ENCODE measurements around the gene SERPINF2. TPM values are rescaled to one million over a fixed set of nuclear protein-coding genes. Genes with fewer than 3 reads are reported as not detected.
"Not testable (repeated sequence)": the region's sequence is repeated elsewhere in the genome, so short reads cannot be mapped to it uniquely, and the experiment has no call there.

SERPINF2 gene
- total RNA-seq, 1 donor from 2014 or later, result 21.6 TPM

GRCh38 chr17:1705004-1705403 lies 37.7 kb upstream of the SERPINF2 start:
- Histone ChIP-seq H3K36me3 (peaks cover 14% of the 10 kb centered on the region), H3K27me3 (no peaks in the 10 kb centered on the region), H3K9me3 (no peaks in the 10 kb centered on the region), H3K4me1 (peaks cover 12% of the 10 kb centered on the region), H3K4me3 (no peak overlapping the region), H3K27ac (no peak overlapping the region)
- no peak for DNase-seq
- TF ChIP-seq CTCF (IDR thresholded peaks at IDR 0.05), result no peak
- intact Hi-C loops (cut with DNase I), result no loop called here
- ATAC-seq, result no peak

- H3K27me3 ChIP-seq, result no peaks in the 10 kb centered on the region
- H3K4me3 ChIP-seq, result no peak overlapping the region
- TF ChIP-seq CTCF (IDR thresholded peaks at IDR 0.05), result no peak
- peaks cover 25% of the 10 kb centered on the region for H3K4me1 ChIP-seq
- intact Hi-C loops (cut with DNase I), result no loop called here
- peaks cover 25% of the 10 kb centered on the region for H3K36me3 ChIP-seq
- DNase-seq, result no peak
- no peak overlapping the region for H3K27ac ChIP-seq
- ATAC-seq, result no peak
- H3K9me3 ChIP-seq, result no peaks in the 10 kb centered on the region
Measured at GRCh38 chr17:1707107-1707506, 35.6 kb upstream of the SERPINF2 start.

- H3K9me3 ChIP-seq; H3K27ac ChIP-seq; DNase-seq; H3K27me3 ChIP-seq; ATAC-seq; intact Hi-C loops (cut with DNase I): not testable (repeated sequence)
- Histone ChIP-seq H3K4me3 (peak overlapping the region; percentile 71), H3K36me3 (peaks cover 43% of the 10 kb centered on the region), H3K4me1 (peaks cover 40% of the 10 kb centered on the region)
Measured at GRCh38 chr17:1708791-1709346, 33.8 kb upstream of the SERPINF2 start.

- peaks cover 46% of the 10 kb centered on the region for H3K4me1 ChIP-seq
- no peaks in the 10 kb centered on the region for H3K9me3 ChIP-seq
- H3K27me3 ChIP-seq, result no peaks in the 10 kb centered on the region
- ATAC-seq (peak; percentile 56), DNase-seq (no peak)
- peak overlapping the region; percentile 79 for H3K27ac ChIP-seq
- no peak for TF ChIP-seq CTCF (IDR thresholded peaks at IDR 0.05)
- H3K4me3 ChIP-seq, result peak overlapping the region; percentile 71
- peaks cover 46% of the 10 kb centered on the region for H3K36me3 ChIP-seq
- intact Hi-C loops (cut with DNase I), result no loop called here
Measured at GRCh38 chr17:1709403-1709951, 33.2 kb upstream of the SERPINF2 start.

GRCh38 chr17:1709971-1710806 lies 32.5 kb upstream of the SERPINF2 start, which contains the start of gene TLCD2:
Gene TLCD2 (minus strand): TSS chr17:1710377. CDS start chr17:1710242, 135 bp downstream.
- DNase-seq (peak; percentile 91), ATAC-seq (peak; percentile 75)
- Histone ChIP-seq H3K9me3 (no peaks in the 10 kb centered on the region), H3K27ac (peak within 1 kb of the TSS; percentile 79), H3K36me3 (peaks cover 46% of the 10 kb centered on the region), H3K27me3 (no peaks in the 10 kb centered on the region), H3K4me3 (peak within 1 kb of the TSS; percentile 71), H3K4me1 (peaks cover 51% of the 10 kb centered on the region)
- no peak for TF ChIP-seq CTCF (IDR thresholded peaks at IDR 0.05)
- intact Hi-C loops (cut with DNase I), result loop anchor here (10.0 kb wide), 2 partner anchors 75 to 115 kb away; partner anchors contain the start of gene SMYD4

Measured in upper lobe of right lung (tissue), 1 donor.